H1 (cell line): Measurements from ENCODE around the gene HM13. TPM values are rescaled to one million over a fixed set of nuclear protein-coding genes. Genes with fewer than 3 reads are reported as not detected.

Experiments
- ATF3 ChIP-seq: IDR thresholded peaks from 2 replicates; pipeline ENCODE4 v1.6.1; 2011; ENCODE audit warnings: low read depth, mild to moderate bottlenecking, low read length; ENCODE audit not compliant: insufficient read depth
- CHD7 ChIP-seq: fragments of 300-600 bp; sonication (generic); IDR thresholded peaks from 2 replicates; pipeline ENCODE4 v1.7.1; 2012; ENCODE audit warnings: low read length, moderate library complexity, mild to moderate bottlenecking, inconsistent platforms; ENCODE audit not compliant: insufficient replicate concordance
- EGR1 ChIP-seq: IDR thresholded peaks from 2 replicates; pipeline ENCODE4 v1.6.1; 2011; ENCODE audit warnings: low read depth, low read length, borderline replicate concordance
- GTF2F1 ChIP-seq: IDR thresholded peaks from 2 replicates; pipeline ENCODE4 v1.6.1; 2012; ENCODE audit warnings: low read depth, low read length, improper control_type of control experiment, borderline replicate concordance
- HDAC6 ChIP-seq: IDR thresholded peaks from one replicate; pipeline ENCODE4 v1.7.1; 2012; ENCODE audit warnings: low read depth, mild to moderate bottlenecking, inconsistent platforms, low read length, moderate library complexity
- SP1 ChIP-seq: IDR thresholded peaks from 2 replicates; pipeline ENCODE4 v1.6.1; 2011; ENCODE audit warnings: low read depth, low read length
- SP2 ChIP-seq: IDR thresholded peaks from 2 replicates; pipeline ENCODE4 v1.6.1; 2012; ENCODE audit warnings: mild to moderate bottlenecking, low read length, inconsistent platforms
- SP4 ChIP-seq: IDR thresholded peaks from 2 replicates; pipeline ENCODE4 v1.6.1; 2012; ENCODE audit warnings: low read length, inconsistent platforms
- TBP ChIP-seq: IDR thresholded peaks from 2 replicates; pipeline ENCODE4 v1.6.1; 2011; ENCODE audit warnings: low read depth, low read length, improper control_type of control experiment
- TEAD4 ChIP-seq: IDR thresholded peaks from 2 replicates; pipeline ENCODE4 v1.6.1; 2012; ENCODE audit warnings: low read depth, low read length, inconsistent platforms, mixed read lengths
- polyA plus RNA-seq, 7 experiments: library from polyadenylated mRNA; depleted of rRNA in 3 of 7; stranded (reverse) in 5 of 7; unstranded in 2 of 7; fragments of >200 nt in 5 of 7; fragments of 200-250 nt in 2 of 7; gene quantifications; 1 replicate in 5 of 7; 2 replicates in 1 of 7; 4 replicates in 1 of 7; pipeline versions ENCODE4 v1.2.1 to v1.2.3, GENCODE V29; 2011 to 2013; ENCODE audit warnings: missing spikeins in 2 of 7, mixed read lengths in 2 of 7
- total RNA-seq: library from RNA; stranded (reverse); fragmentation: NEBNext Ultra II Directional; extraction: Animal tissue kit (Norgen Biotek cat#: 25700); gene quantifications from 2 replicates; pipeline ENCODE4 v1.2.1, GENCODE V29; 2021

The HM13 gene
- total and polyA plus RNA-seq, 2 of the 8 experiments (the other 6 are each of a cell fraction or from before 2014, with no cell fraction given), result 118 to 183 TPM

- no peak for TF ChIP-seq CHD7
- TF ChIP-seq TBP, result 0 out of 2 replicates have a peak, but pooled peaks have one; percentile 23
- no peak for TF ChIP-seq ATF3
- TF ChIP-seq HDAC6, result no peak
- TF ChIP-seq SP2, result no peak
- no peak for TF ChIP-seq TEAD4
- TF ChIP-seq SP4, result no peak
- TF ChIP-seq SP1, result no peak
- no peak for TF ChIP-seq GTF2F1
- TF ChIP-seq EGR1, result 0 out of 2 replicates have a peak, but pooled peaks have one; percentile 29
Observed at GRCh38 chr20:31587545-31588389, 73.5 kb downstream of the HM13 start (continued).
